WTC11 (cell line): ENCODE data around the gene IL23A. TPM values are rescaled to one million over a fixed set of nuclear protein-coding genes. Genes with fewer than 3 reads are reported as not detected.
"Not testable (repeated sequence)": the region's sequence is repeated elsewhere in the genome, so short reads cannot be mapped to it uniquely, and the experiment has no call there.

Experiments used
- ATAC-seq: fragments of 200-7000 bp; cut with Tn5 transposase; 2 replicates; pipeline ENCODE4 v1.10.0; 2021; ENCODE audit warnings: mild to moderate bottlenecking, moderate library complexity
- CTCF ChIA-PET: fragments of 300-600 bp; sonication (Branson Sonifier 250); formaldehyde crosslinking; loops from one replicate; lab custom pipeline; 2021; ENCODE audit warnings: antibody characterized with exemption; lab: Charles Lee
- POLR2A ChIA-PET: fragments of 350-600 bp; sonication (Branson Sonifier 250); formaldehyde crosslinking; loops from one replicate; lab custom pipeline; 2021; ENCODE audit warnings: antibody characterized with exemption; lab: Charles Lee
- DNase-seq: peaks from one replicate; pipeline ENCODE4 v3.0.0; 2021; ENCODE audit warnings: low spot score
- H3K27ac Mint-ChIP-seq: 2 replicates; pipeline ENCODE4 v1.8.0; 2021; ENCODE audit warnings: mixed read lengths
- H3K27me3 Mint-ChIP-seq: 2 replicates; pipeline ENCODE4 v1.8.0; 2021; ENCODE audit warnings: low read depth, mild to moderate bottlenecking, moderate library complexity, mixed read lengths
- H3K36me3 Mint-ChIP-seq: 2 replicates; pipeline ENCODE4 v1.8.0; 2021; ENCODE audit warnings: mixed read lengths
- H3K4me1 Mint-ChIP-seq: 2 replicates; pipeline ENCODE4 v1.8.0; 2022; ENCODE audit warnings: mixed read lengths
- H3K4me3 Mint-ChIP-seq: 2 replicates; pipeline ENCODE4 v1.8.0; 2021; ENCODE audit warnings: mild to moderate bottlenecking, moderate library complexity, mixed read lengths
- H3K9me3 Mint-ChIP-seq: 2 replicates; pipeline ENCODE4 v1.8.0; 2021; ENCODE audit warnings: mixed read lengths
- ARID4B ChIP-seq: sonication (generic); formaldehyde crosslinking; IDR thresholded peaks from 2 replicates; pipeline ENCODE4 v1.8.0; 2023; ENCODE audit warnings: missing genetic modification reagents, mild to moderate bottlenecking, borderline replicate concordance
- ATF6 ChIP-seq: sonication (generic); formaldehyde crosslinking; IDR thresholded peaks from 2 replicates; pipeline ENCODE4 v1.8.1; 2023; ENCODE audit warnings: mild to moderate bottlenecking, missing genetic modification reagents
- CDX4 ChIP-seq: fragments of 250-450 bp; sonication (Bioruptor Pico); IDR thresholded peaks from 2 replicates; pipeline ENCODE4 v1.9.0; 2021; ENCODE audit warnings: moderate library complexity, mild to moderate bottlenecking, inconsistent platforms, borderline replicate concordance
- FOXP1 ChIP-seq: sonication (generic); formaldehyde crosslinking; IDR thresholded peaks from 2 replicates; pipeline ENCODE4 v1.8.0; 2022; ENCODE audit warnings: missing genetic modification reagents, mild to moderate bottlenecking, moderate library complexity, borderline replicate concordance
- GTF2I ChIP-seq: fragments of 250-450 bp; sonication (Bioruptor Pico); conservative IDR thresholded peaks from 2 replicates; pipeline ENCODE4 v1.4.0; 2021; ENCODE audit warnings: mild to moderate bottlenecking
- HMGA2 ChIP-seq: fragments of 250-450 bp; sonication (Bioruptor Pico); IDR thresholded peaks from 2 replicates; pipeline ENCODE4 v1.4.0; 2021; ENCODE audit warnings: mild to moderate bottlenecking, moderate library complexity
- MLX ChIP-seq: sonication (generic); formaldehyde crosslinking; IDR thresholded peaks from 2 replicates; pipeline ENCODE4 v1.8.1; 2023; ENCODE audit warnings: mild to moderate bottlenecking, missing genetic modification reagents, moderate library complexity
- SMAD4 ChIP-seq: sonication (generic); formaldehyde crosslinking; IDR thresholded peaks from 2 replicates; pipeline ENCODE4 v1.8.0; 2022; ENCODE audit warnings: mild to moderate bottlenecking, missing genetic modification reagents
- ZMAT4 ChIP-seq: fragments of 250-450 bp; sonication (Bioruptor Pico); IDR thresholded peaks from 2 replicates; pipeline ENCODE4 v1.9.0; 2021; ENCODE audit warnings: mild to moderate bottlenecking
- ZNF532 ChIP-seq: fragments of 250-450 bp; sonication (Bioruptor Pico); IDR thresholded peaks from 2 replicates; pipeline ENCODE4 v1.9.0; 2021; ENCODE audit warnings: mild to moderate bottlenecking, borderline replicate concordance
- total RNA-seq: library from RNA; stranded (reverse); gene quantifications from 3 replicates; pipeline ENCODE4 v1.2.3, GENCODE V29; 2021

IL23A gene
- total RNA-seq, 1 experiment from 2014 or later = 2.9 TPM

- ATAC-seq, CTCF ChIA-PET, H3K9me3 Mint-ChIP-seq, H3K4me3 Mint-ChIP-seq, H3K4me1 Mint-ChIP-seq, H3K27me3 Mint-ChIP-seq, DNase-seq, H3K27ac Mint-ChIP-seq: not testable (repeated sequence)
- peaks cover 46% of the 10 kb centered on the region for H3K36me3 Mint-ChIP-seq
- POLR2A ChIA-PET = interaction anchor here (0.6 to 1.2 kb wide), 2 partner anchors 99 to 315 kb away, joined by 3 to 4 read pairs; no protein-coding TSS in a partner anchor
Measured at GRCh38 chr12:56321610-56322009, 17.1 kb upstream of the IL23A start.

GRCh38 chr12:56324206-56324605, 14.5 kb upstream of the IL23A start:
- H3K9me3 Mint-ChIP-seq = no peaks in the 10 kb centered on the region
- DNase-seq = no peak
- no peak overlapping the region for H3K4me3 Mint-ChIP-seq
- ChIA-PET POLR2A (no interaction called here), CTCF (no interaction called here)
- H3K27ac Mint-ChIP-seq = no peak overlapping the region
- H3K27me3 Mint-ChIP-seq = no peaks in the 10 kb centered on the region
- no peaks in the 10 kb centered on the region for H3K4me1 Mint-ChIP-seq
- no peak for ATAC-seq
- no peak for TF ChIP-seq FOXP1 (CRISPR knock-in tag)
- TF ChIP-seq HMGA2 (CRISPR knock-in tag) = no peak
- TF ChIP-seq SMAD4 (CRISPR knock-in tag) = no peak
- TF ChIP-seq ZMAT4 (CRISPR knock-in tag) = no peak
- TF ChIP-seq ATF6 (CRISPR knock-in tag) = no peak
- no peak for TF ChIP-seq CDX4
- no peak for TF ChIP-seq ZNF532 (CRISPR knock-in tag)
- no peak for TF ChIP-seq MLX (CRISPR knock-in tag)
- no peak for TF ChIP-seq GTF2I (CRISPR knock-in tag)
- no peak for TF ChIP-seq ARID4B
- peaks cover 46% of the 10 kb centered on the region for H3K36me3 Mint-ChIP-seq
